GM19240 (cell line): ENCODE results near the gene HSFX1.

ENCODE experiments used
- DNase-seq: peaks from one replicate; pipeline ENCODE4 v3.0.0; 2011; ENCODE audit warnings: low spot score; ENCODE audit not compliant: insufficient read length

HSFX1 gene

DNA sequence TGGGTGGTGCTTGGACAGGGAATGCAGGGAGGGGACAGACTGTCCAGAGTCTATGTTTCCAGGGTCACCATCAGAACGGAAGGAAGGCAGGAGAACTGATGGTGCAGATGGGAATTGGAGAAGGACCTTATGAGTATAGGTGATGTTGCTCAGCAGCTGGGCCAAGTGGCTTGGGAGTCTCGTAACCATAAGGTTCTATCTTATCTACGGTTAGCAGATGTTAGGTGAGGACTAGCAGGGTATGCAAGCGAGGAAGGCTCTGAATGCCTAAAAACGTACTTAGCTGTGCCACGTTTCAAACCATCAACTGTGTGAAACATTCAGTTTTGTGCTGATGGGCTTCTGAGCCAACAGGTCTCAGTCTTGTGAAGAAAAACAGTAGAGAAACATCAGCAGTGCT is 30.2 kb downstream of the HSFX1 start:
- no peak for DNase-seq

DNA sequence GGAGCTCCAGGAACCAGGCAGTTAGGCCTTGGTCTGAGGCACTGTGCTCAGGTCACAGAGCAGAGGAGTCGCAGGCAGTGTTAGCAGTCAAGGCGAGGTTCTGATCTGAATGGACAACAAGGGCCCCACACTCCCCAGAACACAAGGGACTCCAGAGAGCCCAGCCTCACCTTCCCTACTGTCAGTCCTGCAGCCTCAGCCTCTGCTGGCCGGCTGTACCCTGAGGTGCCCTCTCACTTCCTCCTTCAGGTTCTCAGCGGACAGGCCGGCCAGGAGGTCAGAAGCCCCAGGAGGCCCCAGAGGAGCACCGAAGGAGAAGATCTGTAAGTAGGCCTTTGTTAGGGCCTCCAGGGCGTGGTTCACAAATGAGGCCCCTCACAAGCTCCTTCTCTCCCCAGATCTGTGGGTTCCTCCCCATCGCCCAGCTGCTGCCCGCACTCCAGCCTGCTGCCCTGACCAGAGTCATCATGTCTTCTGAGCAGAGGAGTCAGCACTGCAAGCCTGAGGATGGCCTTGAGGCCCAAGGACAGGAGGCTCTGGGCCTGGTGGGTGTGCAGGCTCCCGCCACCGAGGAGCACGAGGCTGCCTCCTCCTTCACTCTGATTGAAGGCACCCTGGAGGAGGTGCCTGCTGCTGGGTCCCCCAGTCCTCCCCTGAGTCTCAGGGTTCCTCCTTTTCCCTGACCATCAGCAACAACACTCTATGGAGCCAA is 34.0 kb downstream of the HSFX1 start:
- DNase-seq, result no peak

DNA sequence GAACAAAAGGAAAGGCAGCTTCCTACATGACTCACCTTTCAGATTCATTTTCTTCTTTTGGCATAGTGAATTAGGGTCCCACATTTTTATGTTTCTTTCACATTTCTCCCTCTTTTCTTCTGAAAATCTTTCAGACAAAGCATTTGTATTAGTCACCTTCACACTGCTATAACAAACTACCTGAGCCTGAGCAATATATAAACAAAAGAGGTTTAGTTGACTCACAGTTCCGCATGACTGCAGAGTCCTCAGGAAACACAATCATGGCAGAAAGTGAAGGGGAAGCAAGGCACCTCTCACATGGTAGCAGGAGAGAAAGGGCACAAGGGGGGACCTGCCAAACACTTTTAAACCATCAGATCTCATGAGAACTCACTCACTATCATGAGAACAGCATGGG is 44.8 kb downstream of the HSFX1 start:
- no peak for DNase-seq

- DNase-seq, result no peak
Measured at GRCh38 chrX:149819371-149819770, 45.5 kb downstream of the HSFX1 start.

GRCh38 chrX:149825424-149825823 is 51.6 kb downstream of the HSFX1 start:
- DNase-seq, result no peak
